Femur (tissue), 1 donor: ENCODE results near the gene ITM2C.

Source experiments
- DNase-seq: peaks from one replicate; pipeline ENCODE4 v3.0.0-alpha.2; 2017

Gene ITM2C

GRCh38 chr2:230852113-230852512, 12.6 kb upstream of the ITM2C start:
- no peak for DNase-seq

- DNase-seq, result no peak
These were observed 3.0 kb upstream of the ITM2C start for GRCh38 chr2:230861552-230862255.

- no peak for DNase-seq
These were observed 2.5 kb upstream of the ITM2C start for GRCh38 chr2:230862292-230862691.

- DNase-seq, result no peak
These were observed 1.7 kb upstream of the ITM2C start for GRCh38 chr2:230863031-230863430.

GRCh38 chr2:230863442-230864121, 1.2 kb upstream of the ITM2C start:
- DNase-seq, result no peak

DNA sequence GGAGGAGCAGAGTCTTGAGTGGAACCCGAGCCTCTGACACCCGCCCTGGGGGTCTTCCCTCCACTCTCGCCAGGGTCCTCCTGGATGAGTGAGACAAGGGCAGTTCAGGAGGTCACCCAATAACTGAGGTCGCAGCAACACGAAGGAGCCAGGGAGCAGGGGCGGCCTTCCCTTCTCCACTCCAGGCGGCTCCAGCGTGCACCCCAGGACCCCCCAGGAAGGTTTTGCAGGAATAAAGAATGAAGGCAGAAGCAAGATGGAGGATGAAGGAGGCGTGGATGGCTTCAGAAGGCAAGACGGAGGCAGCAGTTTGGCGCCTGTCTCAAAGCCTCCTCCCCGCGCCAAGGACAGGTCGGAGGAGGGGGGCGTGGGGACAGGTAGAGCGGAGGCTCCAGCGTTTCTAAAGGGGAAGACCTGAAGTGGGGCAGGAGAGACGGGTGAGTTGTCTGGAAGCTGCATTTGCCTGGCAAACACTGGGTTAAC, 579 bp upstream of the ITM2C start:
- DNase-seq, result no peak

DNA sequence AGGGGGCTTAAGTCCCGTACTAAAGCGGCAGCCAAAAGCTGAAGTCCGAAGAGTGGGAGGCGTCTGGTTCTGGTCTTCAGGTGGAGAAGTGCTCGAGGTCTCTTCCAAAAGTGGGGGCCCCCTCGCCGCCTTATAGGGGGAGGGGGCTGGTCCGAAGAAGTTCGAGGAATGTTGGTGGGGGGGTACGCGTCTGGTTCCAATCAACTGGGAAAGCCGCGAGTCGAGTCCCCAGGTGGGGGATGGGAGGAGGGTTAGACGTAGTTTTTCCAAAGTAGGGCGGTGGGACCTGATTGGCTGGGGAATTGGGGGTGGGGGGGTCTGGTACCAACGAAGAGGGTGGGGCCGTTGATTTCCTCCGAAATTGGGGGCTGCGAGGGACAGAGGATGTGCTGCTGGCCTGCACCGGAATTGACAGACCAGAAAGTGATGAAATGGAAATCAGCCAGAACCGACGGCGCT, 594 bp downstream of the ITM2C start:
- no peak for DNase-seq

DNA sequence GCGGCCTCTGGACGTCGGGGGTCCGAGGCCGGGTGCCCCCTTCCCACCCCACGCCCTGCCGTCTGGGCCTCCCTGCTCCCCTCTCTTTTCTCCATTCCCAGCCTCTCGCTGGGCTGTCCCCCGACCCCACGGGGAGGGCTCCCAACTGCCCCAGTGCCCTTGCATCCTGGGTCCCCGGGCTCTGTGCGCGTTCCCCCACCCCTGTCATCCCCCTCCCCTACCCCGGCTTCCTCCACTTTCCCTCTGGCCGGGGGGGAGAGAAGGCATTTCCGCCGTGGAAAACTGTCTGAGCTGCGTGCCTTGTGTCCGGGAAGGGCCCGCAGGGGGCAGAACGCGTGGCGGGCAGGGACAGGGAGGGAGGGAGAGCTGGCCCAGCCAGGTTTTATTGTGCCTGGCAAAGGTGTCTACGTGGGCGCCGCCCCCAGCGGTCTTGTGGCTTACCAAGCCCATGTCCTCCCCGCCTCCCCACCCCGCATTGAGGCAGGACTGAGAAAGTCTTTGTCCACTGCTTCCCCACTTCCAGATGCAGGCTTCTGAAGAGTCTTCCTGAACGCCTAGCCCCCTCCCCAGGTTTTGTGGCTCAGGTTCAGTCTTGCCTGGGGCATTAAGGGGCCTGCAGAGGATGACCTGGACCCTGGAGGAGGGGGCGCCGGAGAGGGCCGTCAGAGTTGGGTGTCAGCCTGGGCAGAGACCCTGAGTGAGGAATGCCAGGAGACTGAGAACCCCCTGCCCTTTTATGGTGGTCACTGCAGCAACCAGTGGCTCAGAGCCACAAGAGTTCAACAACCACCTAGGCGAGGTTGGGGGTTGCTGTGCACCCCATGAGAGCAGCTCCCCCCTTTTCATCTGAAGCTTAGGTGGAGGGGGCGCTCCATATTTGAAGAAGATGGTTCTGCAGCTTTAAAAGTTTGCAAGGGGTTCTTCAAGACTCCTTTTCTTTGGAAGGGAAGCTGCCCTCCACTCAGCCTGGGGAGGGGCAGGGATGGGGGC, 1.3 kb downstream of the ITM2C start:
- peak; percentile 73 for DNase-seq

GRCh38 chr2:230866756-230867523, 2.2 kb downstream of the ITM2C start:
- DNase-seq, result peak; percentile 71

GRCh38 chr2:230868161-230868946, 3.6 kb downstream of the ITM2C start:
- DNase-seq, result no peak

DNA sequence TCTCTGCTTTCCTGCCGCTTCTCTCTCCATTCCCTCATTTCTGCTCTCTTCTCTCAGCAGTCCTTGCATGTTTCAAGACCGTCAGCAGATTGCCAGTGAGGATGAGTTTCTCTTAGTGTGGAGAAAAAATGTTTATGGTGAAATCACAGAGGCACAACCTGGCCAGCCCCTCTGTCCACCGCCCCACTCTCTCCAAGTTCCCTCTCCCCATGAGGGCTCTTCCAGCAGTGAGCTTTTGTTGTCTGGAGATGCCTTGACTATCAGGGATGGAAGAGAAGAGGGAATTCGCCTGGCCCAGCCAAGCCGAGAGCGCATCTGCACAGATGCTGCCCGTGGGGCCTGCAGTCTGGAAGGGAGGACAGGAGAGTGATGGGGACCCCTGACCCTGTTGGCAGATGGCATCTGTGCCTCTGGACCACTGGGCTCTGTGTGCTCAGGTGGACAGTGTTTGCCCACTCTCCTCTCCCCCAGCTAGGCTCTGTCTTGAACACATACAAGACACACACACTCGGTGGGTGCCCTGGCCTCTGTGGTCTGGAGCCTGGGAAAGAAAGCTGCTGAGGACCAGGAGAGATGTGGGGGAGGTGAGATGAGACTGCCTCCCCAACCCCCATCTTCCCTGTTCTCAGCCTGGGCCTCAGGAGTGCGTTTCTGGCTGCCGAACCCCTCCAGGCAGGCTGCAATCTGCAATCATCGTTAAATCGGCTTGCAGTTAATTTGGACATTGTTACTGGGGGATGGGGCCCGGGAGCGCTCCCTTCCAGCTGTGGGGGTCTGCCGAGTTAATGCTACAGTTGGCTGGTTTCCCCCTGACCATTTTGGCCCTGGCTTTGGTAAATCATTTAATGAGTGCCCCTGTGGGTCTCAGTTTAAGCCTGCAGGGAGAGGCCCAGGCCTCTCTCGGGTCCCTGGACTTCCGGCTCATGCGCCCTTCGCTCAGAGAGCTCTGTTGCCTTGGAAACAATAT, 4.5 kb downstream of the ITM2C start:
- peak; percentile 67 for DNase-seq

DNA sequence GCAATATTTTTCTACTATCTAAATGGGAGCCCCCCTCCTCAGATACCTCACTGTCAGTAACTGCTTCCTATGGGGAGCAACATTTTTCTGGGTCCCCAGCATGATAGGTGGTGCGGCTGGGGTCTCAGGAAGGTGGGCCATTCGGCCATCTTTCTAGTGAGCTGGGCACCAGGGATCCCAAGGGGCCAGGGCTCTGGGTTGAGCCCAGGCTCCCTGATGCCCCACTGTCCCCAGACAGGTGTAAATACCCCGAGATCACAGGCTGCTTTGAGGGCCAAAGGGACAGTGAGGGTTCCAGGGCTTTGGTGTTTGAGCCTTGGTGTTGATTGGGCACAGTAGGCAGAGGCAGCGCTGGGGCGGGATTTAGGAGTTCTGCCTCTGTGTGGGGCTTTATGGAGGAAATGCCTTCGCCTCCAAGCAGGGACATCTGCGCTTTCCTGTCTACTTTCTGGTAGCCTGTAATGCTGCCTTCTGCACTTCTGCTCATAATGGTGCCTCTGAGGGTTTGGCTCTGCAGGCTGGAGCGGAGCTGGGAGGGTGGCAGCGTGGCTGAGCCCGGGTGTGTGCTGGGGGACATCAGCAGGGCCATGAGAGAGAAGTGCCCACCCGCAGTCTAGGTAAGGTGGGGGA, 5.3 kb downstream of the ITM2C start:
- no peak for DNase-seq

DNA sequence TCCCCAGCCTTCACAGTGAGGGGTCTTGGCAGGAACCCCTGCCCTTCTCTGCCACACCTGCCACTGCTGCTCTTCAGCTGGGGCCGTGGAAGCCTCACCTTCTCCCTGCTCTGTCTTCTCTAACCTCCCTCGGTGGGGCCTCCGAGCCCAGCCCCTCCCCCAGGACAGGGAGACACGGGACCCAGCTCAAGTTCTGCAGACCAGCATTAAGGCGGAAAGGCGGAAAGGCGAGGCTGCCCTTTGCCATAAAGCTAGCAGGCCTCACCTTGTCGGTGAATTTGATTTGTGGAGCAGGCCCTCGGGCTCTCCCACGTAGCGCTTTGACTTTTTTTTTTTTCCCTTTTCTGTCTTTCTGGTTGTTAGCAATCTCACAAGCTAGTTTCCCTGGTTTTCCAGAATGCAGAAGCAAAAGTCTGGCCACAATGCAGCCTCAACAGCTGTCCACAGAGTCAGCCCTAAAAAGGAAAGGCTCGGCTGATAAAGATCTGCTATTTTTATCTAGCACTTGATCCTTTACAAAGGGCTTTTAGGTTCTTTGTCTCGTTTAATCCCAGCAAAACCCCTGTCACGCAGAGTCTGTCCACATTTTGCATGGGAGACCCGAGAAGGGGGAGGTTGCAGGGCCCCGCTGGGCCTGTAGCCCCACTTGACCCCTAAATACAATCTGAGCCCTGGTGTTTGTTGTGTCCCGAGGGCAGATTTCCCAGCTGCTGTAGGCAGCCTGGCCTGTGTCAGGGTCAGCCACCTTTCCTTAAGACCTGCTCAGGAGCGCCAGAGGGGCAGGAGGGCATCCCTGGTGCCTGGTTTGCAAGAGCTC, 6.0 kb downstream of the ITM2C start:
- DNase-seq, result no peak

GRCh38 chr2:230871361-230872150, 6.8 kb downstream of the ITM2C start:
- no peak for DNase-seq

DNA sequence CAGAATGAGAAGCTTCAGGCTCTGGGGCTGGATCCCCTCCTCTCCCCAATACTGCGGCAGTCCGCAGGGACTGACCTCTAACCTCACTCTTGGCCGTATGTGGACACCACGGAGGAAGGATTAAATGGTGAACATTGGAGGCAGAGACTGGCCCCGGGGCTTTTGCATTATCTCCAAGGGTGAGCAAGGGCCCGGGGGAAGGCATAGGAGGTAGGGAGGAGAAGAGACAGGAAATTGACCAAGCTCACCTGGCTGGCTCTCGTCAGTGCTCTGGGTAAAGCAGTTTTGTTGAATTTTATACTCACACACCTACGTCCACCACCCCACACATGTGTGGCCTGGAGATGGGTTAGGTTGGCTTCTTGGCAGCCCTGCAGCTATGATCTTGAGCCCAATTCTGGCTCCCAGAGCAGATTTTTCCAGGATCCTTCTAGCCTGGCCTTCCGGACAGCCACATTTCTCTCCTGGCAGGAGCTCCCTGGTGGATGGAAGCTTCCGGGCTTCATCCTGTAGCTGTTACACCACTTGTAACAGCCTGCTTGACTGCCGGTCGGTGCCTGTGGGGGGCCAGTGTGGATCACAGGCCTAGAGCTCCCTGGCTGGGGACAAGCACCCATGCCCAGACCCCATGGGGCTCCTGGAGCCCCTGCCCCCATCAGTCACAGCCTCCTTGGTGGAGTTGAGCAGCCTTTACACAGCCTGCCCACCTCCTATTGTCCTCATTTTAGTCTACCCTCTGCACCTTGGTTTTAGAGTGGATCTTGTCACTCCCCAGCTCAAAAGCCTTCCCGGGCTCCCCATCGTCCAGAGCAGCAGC, 7.6 kb downstream of the ITM2C start:
- DNase-seq, result no peak

DNA sequence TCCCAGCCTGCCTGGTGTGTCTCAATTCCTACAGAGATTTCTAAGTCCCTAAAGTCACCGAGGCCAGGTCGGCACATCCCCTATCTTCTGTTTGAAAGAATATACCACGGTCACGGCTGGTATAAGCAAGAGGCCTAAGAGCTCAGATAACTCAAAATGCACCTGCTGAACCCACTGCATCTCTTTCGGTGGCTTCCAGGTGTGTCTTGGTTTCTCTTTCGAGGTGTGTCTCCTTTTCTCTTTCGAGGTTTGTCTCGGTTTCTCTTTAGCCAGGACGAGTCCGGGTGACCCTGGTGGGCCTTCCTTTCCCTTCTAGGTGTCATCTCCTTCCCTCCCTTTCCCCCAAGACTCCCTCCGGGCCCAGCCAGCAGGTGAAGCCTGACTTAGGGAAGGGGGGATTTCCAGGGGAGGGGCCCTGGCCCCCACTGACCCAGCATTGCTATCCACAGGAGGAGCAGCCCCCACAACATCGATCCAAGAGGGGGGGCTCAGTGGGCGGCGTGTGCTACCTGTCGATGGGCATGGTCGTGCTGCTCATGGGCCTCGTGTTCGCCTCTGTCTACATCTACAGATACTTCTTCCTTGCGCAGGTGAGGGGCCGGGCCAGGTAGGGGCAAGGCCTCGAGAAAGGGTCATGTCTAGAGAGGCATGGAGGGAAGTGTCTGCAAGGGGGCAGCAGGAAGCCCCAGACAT, 8.4 kb downstream of the ITM2C start:
- no peak for DNase-seq
